NT2/D1 (cell line): ENCODE measurements around the gene DCP1A.
"Not testable (repeated sequence)": the region's sequence is repeated elsewhere in the genome, so short reads cannot be mapped to it uniquely, and the experiment has no call there.

Experiments used
- DNase-seq: peaks from one replicate; pipeline ENCODE4 v3.0.0-alpha.2; 2011; ENCODE audit warnings: low read depth, low spot score
- H3K27me3 ChIP-seq: 2 replicates; pipeline ENCODE4 v1.6.0; 2011; ENCODE audit warnings: mild to moderate bottlenecking; ENCODE audit not compliant: insufficient read length, insufficient read depth
- H3K36me3 ChIP-seq: 2 replicates; pipeline ENCODE4 v1.6.1; 2011; ENCODE audit warnings: mild to moderate bottlenecking, low read length, mixed read lengths; ENCODE audit not compliant: insufficient read depth, insufficient read length
- H3K4me1 ChIP-seq: 2 replicates; pipeline ENCODE4 v1.5.1; 2011; ENCODE audit not compliant: insufficient read depth, insufficient read length
- H3K4me3 ChIP-seq: 2 replicates; pipeline ENCODE4 v1.5.1; 2011; ENCODE audit warnings: low read depth; ENCODE audit not compliant: insufficient read length
- H3K9ac ChIP-seq: 2 replicates; pipeline ENCODE4 v1.6.0; 2011; ENCODE audit warnings: low read depth; ENCODE audit not compliant: insufficient read length
- H3K9me3 ChIP-seq: 2 replicates; pipeline ENCODE4 v1.5.1; 2011; ENCODE audit warnings: mild to moderate bottlenecking, low read length; ENCODE audit not compliant: insufficient read depth
- SUZ12 ChIP-seq: IDR thresholded peaks from 2 replicates; pipeline ENCODE4 v1.6.1; 2011; ENCODE audit not compliant: insufficient read length, insufficient read depth; ENCODE audit errors: extremely low read depth
- YY1 ChIP-seq: IDR thresholded peaks from 2 replicates; pipeline ENCODE4 v1.6.1; 2011; ENCODE audit not compliant: insufficient read length, insufficient read depth
- ZNF274 ChIP-seq: IDR thresholded peaks from 2 replicates; pipeline ENCODE4 v1.6.1; 2011; ENCODE audit warnings: mild to moderate bottlenecking, low read depth, low read length

The DCP1A gene

DNA sequence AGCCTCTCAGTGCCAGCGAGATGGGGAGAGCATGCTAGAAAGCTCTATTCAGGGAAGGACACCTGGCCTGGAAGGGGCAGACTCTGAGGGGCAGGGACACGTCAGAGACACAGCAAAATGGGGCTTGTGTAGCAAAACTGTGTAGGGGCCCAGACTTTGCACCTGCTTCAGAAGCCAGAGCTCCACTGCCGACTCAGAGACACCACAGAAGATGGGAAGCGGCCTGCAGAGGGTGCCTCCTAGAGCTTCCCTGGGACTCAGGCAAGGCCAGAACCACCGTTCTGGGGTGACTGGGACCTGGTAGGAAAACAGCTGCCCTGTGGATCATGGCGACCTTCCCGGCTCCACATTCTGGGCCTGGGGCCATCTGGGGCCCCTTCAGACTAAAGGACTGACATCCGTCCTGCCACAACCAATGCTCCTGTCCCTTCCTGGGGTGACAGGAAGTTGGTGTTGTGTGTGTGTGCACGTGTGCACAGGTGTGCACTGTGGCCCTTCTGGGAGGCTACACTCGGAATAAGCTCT lies 74.1 kb downstream of the DCP1A start:
- no peaks in the 10 kb centered on the region for H3K36me3 ChIP-seq
- H3K4me1 ChIP-seq, result peaks cover 2% of the 10 kb centered on the region

GRCh38 chr3:53269888-53270880 lies 77.2 kb downstream of the DCP1A start:
- H3K27me3 ChIP-seq, result no peaks in the 10 kb centered on the region
- no peaks in the 10 kb centered on the region for H3K9me3 ChIP-seq
- H3K9ac ChIP-seq, result peak overlapping the region; percentile 69
- peaks cover 2% of the 10 kb centered on the region for H3K4me1 ChIP-seq
- peak; percentile 94 for DNase-seq
- H3K36me3 ChIP-seq, result no peaks in the 10 kb centered on the region
- H3K4me3 ChIP-seq, result no peak overlapping the region
- TF ChIP-seq ZNF274, result no peak
- TF ChIP-seq SUZ12, result no peak
- no peak for TF ChIP-seq YY1

More for the DNA sequence above, 74.1 kb downstream of the DCP1A start:
- H3K9ac ChIP-seq, result no peak overlapping the region
- no peak for TF ChIP-seq YY1
- TF ChIP-seq ZNF274, result no peak
- no peak for TF ChIP-seq SUZ12
- H3K9me3 ChIP-seq, result no peaks in the 10 kb centered on the region
- H3K4me3 ChIP-seq, result no peak overlapping the region
- no peak for DNase-seq
- H3K27me3 ChIP-seq, result no peaks in the 10 kb centered on the region

DNA sequence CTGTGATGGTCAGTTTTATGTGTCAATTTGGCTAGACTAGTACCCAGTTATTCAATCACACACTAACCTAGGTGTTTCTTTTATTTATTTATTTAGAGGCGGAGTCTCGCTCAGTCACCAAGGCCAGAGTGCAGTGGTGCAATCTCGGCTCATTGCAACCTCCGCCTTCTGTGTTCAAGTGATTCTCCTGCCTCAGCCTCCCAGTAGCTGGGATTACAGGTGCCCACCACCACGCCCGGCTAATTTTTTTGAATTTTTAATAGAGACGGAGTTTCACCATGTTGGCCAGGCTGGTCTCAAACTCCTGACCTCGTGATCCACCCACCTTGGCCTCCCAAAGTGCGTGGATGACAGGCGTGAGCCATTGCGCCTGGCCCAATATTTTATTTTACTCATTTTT lies 78.2 kb downstream of the DCP1A start:
- H3K9ac ChIP-seq, result peak overlapping the region; percentile 59
- not testable (repeated sequence) for H3K36me3 ChIP-seq, H3K27me3 ChIP-seq, H3K9me3 ChIP-seq, DNase-seq, H3K4me3 ChIP-seq, H3K4me1 ChIP-seq

- Histone ChIP-seq H3K9me3 (no peaks in the 10 kb centered on the region), H3K9ac (no peak overlapping the region), H3K36me3 (no peaks in the 10 kb centered on the region), H3K4me3 (no peak overlapping the region), H3K27me3 (no peaks in the 10 kb centered on the region), H3K4me1 (peaks cover 2% of the 10 kb centered on the region)
- TF ChIP-seq YY1 (no peak), SUZ12 (no peak), ZNF274 (no peak)
- DNase-seq, result no peak
Measured at GRCh38 chr3:53267766-53268165, 79.6 kb downstream of the DCP1A start.

- peaks cover 14% of the 10 kb centered on the region for H3K4me1 ChIP-seq
Measured at GRCh38 chr3:53264718-53265117, 82.6 kb downstream of the DCP1A start.

GRCh38 chr3:53263907-53264306 lies 83.4 kb downstream of the DCP1A start:
- H3K36me3 ChIP-seq, result no peaks in the 10 kb centered on the region
- no peaks in the 10 kb centered on the region for H3K9me3 ChIP-seq
- H3K4me1 ChIP-seq, result peaks cover 18% of the 10 kb centered on the region
- DNase-seq, result no peak
- TF ChIP-seq SUZ12 (no peak), YY1 (no peak), ZNF274 (no peak)
- H3K27me3 ChIP-seq, result no peaks in the 10 kb centered on the region
- H3K9ac ChIP-seq, result no peak overlapping the region
- no peak overlapping the region for H3K4me3 ChIP-seq

More at GRCh38 chr3:53264718-53265117, 82.6 kb downstream of the DCP1A start:
- DNase-seq, result no peak
- H3K9me3 ChIP-seq, result no peaks in the 10 kb centered on the region
- TF ChIP-seq YY1 (no peak), SUZ12 (no peak), ZNF274 (no peak)
- H3K9ac ChIP-seq, result peak overlapping the region; percentile 23
- no peaks in the 10 kb centered on the region for H3K27me3 ChIP-seq
- H3K4me3 ChIP-seq, result no peak overlapping the region
- H3K36me3 ChIP-seq, result no peaks in the 10 kb centered on the region

GRCh38 chr3:53261712-53262111 lies 85.6 kb downstream of the DCP1A start:
- H3K4me1 ChIP-seq, result peaks cover 30% of the 10 kb centered on the region

More at GRCh38 chr3:53261712-53262111, 85.6 kb downstream of the DCP1A start:
- no peak for DNase-seq
- Histone ChIP-seq H3K9me3 (no peaks in the 10 kb centered on the region), H3K36me3 (no peaks in the 10 kb centered on the region), H3K9ac (peak overlapping the region; percentile 33), H3K4me3 (no peak overlapping the region), H3K27me3 (no peaks in the 10 kb centered on the region)
- no peak for TF ChIP-seq SUZ12
